WTC11 (cell line): ENCODE results near the gene CCDC12. TPM values are rescaled to one million over a fixed set of nuclear protein-coding genes. Genes with fewer than 3 reads are reported as not detected.

Source experiments
- ATAC-seq: fragments of 200-7000 bp; cut with Tn5 transposase; 2 replicates; pipeline ENCODE4 v1.10.0; 2021; ENCODE audit warnings: mild to moderate bottlenecking, moderate library complexity
- CTCF ChIA-PET: fragments of 300-600 bp; sonication (Branson Sonifier 250); formaldehyde crosslinking; loops from one replicate; lab custom pipeline; 2021; ENCODE audit warnings: antibody characterized with exemption; lab: Charles Lee
- POLR2A ChIA-PET: fragments of 350-600 bp; sonication (Branson Sonifier 250); formaldehyde crosslinking; loops from one replicate; lab custom pipeline; 2021; ENCODE audit warnings: antibody characterized with exemption; lab: Charles Lee
- DNase-seq: peaks from one replicate; pipeline ENCODE4 v3.0.0; 2021; ENCODE audit warnings: low spot score
- H3K27ac Mint-ChIP-seq: 2 replicates; pipeline ENCODE4 v1.8.0; 2021; ENCODE audit warnings: mixed read lengths
- H3K27me3 Mint-ChIP-seq: 2 replicates; pipeline ENCODE4 v1.8.0; 2021; ENCODE audit warnings: low read depth, mild to moderate bottlenecking, moderate library complexity, mixed read lengths
- H3K36me3 Mint-ChIP-seq: 2 replicates; pipeline ENCODE4 v1.8.0; 2021; ENCODE audit warnings: mixed read lengths
- H3K4me1 Mint-ChIP-seq: 2 replicates; pipeline ENCODE4 v1.8.0; 2022; ENCODE audit warnings: mixed read lengths
- H3K4me3 Mint-ChIP-seq: 2 replicates; pipeline ENCODE4 v1.8.0; 2021; ENCODE audit warnings: mild to moderate bottlenecking, moderate library complexity, mixed read lengths
- H3K9me3 Mint-ChIP-seq: 2 replicates; pipeline ENCODE4 v1.8.0; 2021; ENCODE audit warnings: mixed read lengths
- ATF6 ChIP-seq: sonication (generic); formaldehyde crosslinking; IDR thresholded peaks from 2 replicates; pipeline ENCODE4 v1.8.1; 2023; ENCODE audit warnings: mild to moderate bottlenecking, missing genetic modification reagents
- CREB1 ChIP-seq: sonication (generic); formaldehyde crosslinking; IDR thresholded peaks from 2 replicates; pipeline ENCODE4 v1.8.0; 2023; ENCODE audit warnings: mild to moderate bottlenecking, missing genetic modification reagents
- FOXP4 ChIP-seq: sonication (generic); formaldehyde crosslinking; IDR thresholded peaks from 2 replicates; pipeline ENCODE4 v1.8.0; 2022; ENCODE audit warnings: mild to moderate bottlenecking, missing genetic modification reagents
- OVOL2 ChIP-seq: fragments of 250-450 bp; sonication (Bioruptor Pico); IDR thresholded peaks from 2 replicates; pipeline ENCODE4 v1.9.0; 2021; ENCODE audit warnings: mild to moderate bottlenecking, borderline replicate concordance
- RORB ChIP-seq: fragments of 250-450 bp; sonication (Bioruptor Pico); IDR thresholded peaks from 2 replicates; pipeline ENCODE4 v1.9.0; 2021; ENCODE audit warnings: mild to moderate bottlenecking
- ZNF121 ChIP-seq: sonication (generic); formaldehyde crosslinking; IDR thresholded peaks from 2 replicates; pipeline ENCODE4 v1.8.0; 2023; ENCODE audit warnings: missing genetic modification reagents
- ZNF219 ChIP-seq: sonication (generic); formaldehyde crosslinking; IDR thresholded peaks from 2 replicates; pipeline ENCODE4 v1.8.0; 2023; ENCODE audit warnings: missing genetic modification reagents, mild to moderate bottlenecking, borderline replicate concordance
- ZNF423 ChIP-seq: fragments of 250-450 bp; sonication (Bioruptor Pico); IDR thresholded peaks from 2 replicates; pipeline ENCODE4 v2.1.2; 2022; ENCODE audit warnings: mild to moderate bottlenecking, moderate library complexity
- ZNF512 ChIP-seq: sonication (generic); formaldehyde crosslinking; IDR thresholded peaks from 2 replicates; pipeline ENCODE4 v1.8.1; 2022; ENCODE audit warnings: missing genetic modification reagents, borderline replicate concordance
- total RNA-seq: library from RNA; stranded (reverse); gene quantifications from 3 replicates; pipeline ENCODE4 v1.2.3, GENCODE V29; 2021
- TF ChIP-seq, protein P1 (sequence below): fragments of 250-450 bp; sonication (Bioruptor Pico); IDR thresholded peaks from 2 replicates; pipeline ENCODE4 v2.1.2; 2022; ENCODE audit warnings: mild to moderate bottlenecking, moderate library complexity
- TF ChIP-seq, protein P2 (sequence below): sonication (generic); formaldehyde crosslinking; conservative IDR thresholded peaks from 2 replicates; pipeline ENCODE4 v1.8.1; 2022; ENCODE audit warnings: mild to moderate bottlenecking, missing genetic modification reagents
- TF ChIP-seq, protein P3 (sequence below): fragments of 250-450 bp; sonication (Bioruptor Pico); IDR thresholded peaks from 2 replicates; pipeline ENCODE4 v1.9.0; 2021; ENCODE audit warnings: mild to moderate bottlenecking, borderline replicate concordance
- TF ChIP-seq, protein P4 (sequence below): sonication (generic); formaldehyde crosslinking; IDR thresholded peaks from 2 replicates; pipeline ENCODE4 v1.8.1; 2023; ENCODE audit warnings: mild to moderate bottlenecking, missing genetic modification reagents, moderate library complexity

The CCDC12 gene
- total RNA-seq, 1 experiment from 2014 or later = 59.1 TPM

GRCh38 chr3:46972396-46972795, 4.1 kb downstream of the CCDC12 start (continued):
- no peak for TF ChIP-seq ZNF512 (CRISPR knock-in tag)

- Mint-ChIP-seq H3K36me3 (peaks cover 15% of the 10 kb centered on the region), H3K9me3 (no peaks in the 10 kb centered on the region), H3K27ac (no peak overlapping the region)
- DNase-seq = no peak
- TF ChIP-seq OVOL2 (CRISPR knock-in tag) = no peak
- TF ChIP-seq, protein P1, sequence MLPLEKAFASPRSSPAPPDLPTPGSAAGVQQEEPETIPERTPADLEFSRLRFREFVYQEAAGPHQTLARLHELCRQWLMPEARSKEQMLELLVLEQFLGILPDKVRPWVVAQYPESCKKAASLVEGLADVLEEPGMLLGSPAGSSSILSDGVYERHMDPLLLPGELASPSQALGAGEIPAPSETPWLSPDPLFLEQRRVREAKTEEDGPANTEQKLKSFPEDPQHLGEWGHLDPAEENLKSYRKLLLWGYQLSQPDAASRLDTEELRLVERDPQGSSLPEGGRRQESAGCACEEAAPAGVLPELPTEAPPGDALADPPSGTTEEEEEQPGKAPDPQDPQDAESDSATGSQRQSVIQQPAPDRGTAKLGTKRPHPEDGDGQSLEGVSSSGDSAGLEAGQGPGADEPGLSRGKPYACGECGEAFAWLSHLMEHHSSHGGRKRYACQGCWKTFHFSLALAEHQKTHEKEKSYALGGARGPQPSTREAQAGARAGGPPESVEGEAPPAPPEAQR (CRISPR knock-in tag) = no peak
- TF ChIP-seq ZNF121 (CRISPR knock-in tag) = no peak
- no peak for TF ChIP-seq FOXP4
- TF ChIP-seq, protein P2, sequence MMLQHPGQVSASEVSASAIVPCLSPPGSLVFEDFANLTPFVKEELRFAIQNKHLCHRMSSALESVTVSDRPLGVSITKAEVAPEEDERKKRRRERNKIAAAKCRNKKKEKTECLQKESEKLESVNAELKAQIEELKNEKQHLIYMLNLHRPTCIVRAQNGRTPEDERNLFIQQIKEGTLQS (CRISPR knock-in tag) = no peak
- TF ChIP-seq ZNF423 (CRISPR knock-in tag) = no peak
- TF ChIP-seq ZNF219 (CRISPR knock-in tag) = no peak
- TF ChIP-seq, all 79 proteins: peak for 0
- H3K4me3 Mint-ChIP-seq = no peak overlapping the region
- ChIA-PET CTCF (interaction anchor here (3.0 kb wide), 1 partner anchor 26 kb away, joined by 8 read pairs; no protein-coding TSS in a partner anchor), POLR2A (no interaction called here)
- H3K27me3 Mint-ChIP-seq = no peaks in the 10 kb centered on the region
- ATAC-seq = no peak
- peaks cover 24% of the 10 kb centered on the region for H3K4me1 Mint-ChIP-seq
Measured at GRCh38 chr3:46971742-46972141, 4.8 kb downstream of the CCDC12 start.

DNA sequence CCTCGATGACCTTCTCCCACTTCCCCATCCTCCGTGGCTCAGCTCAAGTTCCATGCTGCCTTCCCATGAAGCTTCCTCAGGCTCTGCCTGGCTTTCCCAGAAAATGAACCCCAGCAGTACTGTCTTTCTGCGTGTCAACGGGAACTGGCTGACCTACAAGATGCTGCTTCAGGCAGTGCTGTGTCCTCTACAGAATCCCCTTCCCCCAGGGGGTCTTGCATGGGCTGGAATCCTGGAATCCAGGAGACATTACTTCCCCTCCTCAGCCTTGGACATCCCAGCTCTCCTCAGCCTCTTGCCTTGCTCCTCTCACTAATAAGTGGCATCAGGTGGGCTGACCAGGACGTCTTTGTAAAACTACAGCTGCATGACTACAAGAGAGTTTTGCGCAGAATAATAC, 5.4 kb downstream of the CCDC12 start:
- no peak overlapping the region for H3K4me3 Mint-ChIP-seq
- peaks cover 16% of the 10 kb centered on the region for H3K36me3 Mint-ChIP-seq
- no peak for ATAC-seq
- no peak for DNase-seq
- no peaks in the 10 kb centered on the region for H3K27me3 Mint-ChIP-seq
- H3K27ac Mint-ChIP-seq = peak overlapping the region; percentile 18; the same call in 1 of the 2 replicates
- ChIA-PET POLR2A (no interaction called here), CTCF (interaction anchor here (3.0 kb wide), 1 partner anchor 27 kb away, joined by 8 read pairs; no protein-coding TSS in a partner anchor)
- TF ChIP-seq CREB1 (CRISPR knock-in tag) (no peak), ATF6 (CRISPR knock-in tag) (no peak), FOXP4 (no peak), RORB (CRISPR knock-in tag) (no peak), OVOL2 (CRISPR knock-in tag) (no peak)
- TF ChIP-seq, protein P3, sequence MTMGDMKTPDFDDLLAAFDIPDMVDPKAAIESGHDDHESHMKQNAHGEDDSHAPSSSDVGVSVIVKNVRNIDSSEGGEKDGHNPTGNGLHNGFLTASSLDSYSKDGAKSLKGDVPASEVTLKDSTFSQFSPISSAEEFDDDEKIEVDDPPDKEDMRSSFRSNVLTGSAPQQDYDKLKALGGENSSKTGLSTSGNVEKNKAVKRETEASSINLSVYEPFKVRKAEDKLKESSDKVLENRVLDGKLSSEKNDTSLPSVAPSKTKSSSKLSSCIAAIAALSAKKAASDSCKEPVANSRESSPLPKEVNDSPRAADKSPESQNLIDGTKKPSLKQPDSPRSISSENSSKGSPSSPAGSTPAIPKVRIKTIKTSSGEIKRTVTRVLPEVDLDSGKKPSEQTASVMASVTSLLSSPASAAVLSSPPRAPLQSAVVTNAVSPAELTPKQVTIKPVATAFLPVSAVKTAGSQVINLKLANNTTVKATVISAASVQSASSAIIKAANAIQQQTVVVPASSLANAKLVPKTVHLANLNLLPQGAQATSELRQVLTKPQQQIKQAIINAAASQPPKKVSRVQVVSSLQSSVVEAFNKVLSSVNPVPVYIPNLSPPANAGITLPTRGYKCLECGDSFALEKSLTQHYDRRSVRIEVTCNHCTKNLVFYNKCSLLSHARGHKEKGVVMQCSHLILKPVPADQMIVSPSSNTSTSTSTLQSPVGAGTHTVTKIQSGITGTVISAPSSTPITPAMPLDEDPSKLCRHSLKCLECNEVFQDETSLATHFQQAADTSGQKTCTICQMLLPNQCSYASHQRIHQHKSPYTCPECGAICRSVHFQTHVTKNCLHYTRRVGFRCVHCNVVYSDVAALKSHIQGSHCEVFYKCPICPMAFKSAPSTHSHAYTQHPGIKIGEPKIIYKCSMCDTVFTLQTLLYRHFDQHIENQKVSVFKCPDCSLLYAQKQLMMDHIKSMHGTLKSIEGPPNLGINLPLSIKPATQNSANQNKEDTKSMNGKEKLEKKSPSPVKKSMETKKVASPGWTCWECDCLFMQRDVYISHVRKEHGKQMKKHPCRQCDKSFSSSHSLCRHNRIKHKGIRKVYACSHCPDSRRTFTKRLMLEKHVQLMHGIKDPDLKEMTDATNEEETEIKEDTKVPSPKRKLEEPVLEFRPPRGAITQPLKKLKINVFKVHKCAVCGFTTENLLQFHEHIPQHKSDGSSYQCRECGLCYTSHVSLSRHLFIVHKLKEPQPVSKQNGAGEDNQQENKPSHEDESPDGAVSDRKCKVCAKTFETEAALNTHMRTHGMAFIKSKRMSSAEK = no peak
- TF ChIP-seq, protein P4, sequence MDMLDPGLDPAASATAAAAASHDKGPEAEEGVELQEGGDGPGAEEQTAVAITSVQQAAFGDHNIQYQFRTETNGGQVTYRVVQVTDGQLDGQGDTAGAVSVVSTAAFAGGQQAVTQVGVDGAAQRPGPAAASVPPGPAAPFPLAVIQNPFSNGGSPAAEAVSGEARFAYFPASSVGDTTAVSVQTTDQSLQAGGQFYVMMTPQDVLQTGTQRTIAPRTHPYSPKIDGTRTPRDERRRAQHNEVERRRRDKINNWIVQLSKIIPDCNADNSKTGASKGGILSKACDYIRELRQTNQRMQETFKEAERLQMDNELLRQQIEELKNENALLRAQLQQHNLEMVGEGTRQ (CRISPR knock-in tag) = no peak
- no peaks in the 10 kb centered on the region for H3K9me3 Mint-ChIP-seq
- peaks cover 25% of the 10 kb centered on the region for H3K4me1 Mint-ChIP-seq
